ENCODE results near the gene GNAT3. TPM values are rescaled to one million over a fixed set of nuclear protein-coding genes. Genes with fewer than 3 reads are reported as not detected.

Gene GNAT3
- total RNA-seq, 1 experiment from 2014 or later, result not detected

DNA sequence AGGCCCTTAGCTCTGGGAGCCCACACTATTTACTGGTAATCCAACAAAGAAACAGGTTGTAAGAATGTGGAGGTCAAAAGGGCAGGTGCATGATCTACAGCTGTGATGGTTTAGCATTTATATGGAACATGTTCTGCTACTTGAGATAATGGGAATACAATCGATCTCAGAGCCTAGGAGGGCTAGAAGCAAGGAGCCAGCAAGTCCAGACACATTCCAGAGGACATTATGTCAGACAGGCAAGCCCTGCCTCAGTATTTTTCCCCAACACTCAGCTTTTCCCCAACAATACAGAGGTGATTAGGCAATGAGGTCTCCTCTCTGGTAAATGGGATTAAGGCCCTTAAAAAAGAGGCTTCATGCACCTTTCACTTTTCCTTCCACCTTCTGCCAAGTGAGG is 21.4 kb upstream of the GNAT3 start:
- H3K27ac Mint-ChIP-seq (ENCODE audit: unreplicated experiment), result no peak overlapping the region
- CTCF ChIA-PET, result no interaction called here
- H3K4me3 Mint-ChIP-seq (ENCODE audit: unreplicated experiment), result no peak overlapping the region

GRCh38 chr7:80532153-80532552 is 20.3 kb upstream of the GNAT3 start:
- no peaks in the 10 kb centered on the region for H3K27me3 Mint-ChIP-seq (ENCODE audit: insufficient read depth, unreplicated experiment)
- no peak for DNase-seq
- H3K4me1 ChIP-seq, result no peaks in the 10 kb centered on the region
- ChIA-PET POLR2A (no interaction called here), CTCF (no interaction called here)
- TF ChIP-seq CTCF (IDR thresholded peaks at IDR 0.05; ENCODE audit: insufficient read depth in 1 of 2, low read depth in 1 of 2, low read length in 1 of 2, severe bottlenecking in 1 of 2, unreplicated experiment in 1 of 2), result no peak
- no peaks in the 10 kb centered on the region for H3K9me3 ChIP-seq
- H3K4me1 Mint-ChIP-seq (ENCODE audit: low read depth, unreplicated experiment), result no peaks in the 10 kb centered on the region
- no peak overlapping the region for H3K4me3 Mint-ChIP-seq (ENCODE audit: unreplicated experiment)
- H3K4me3 ChIP-seq (ENCODE audit: low read depth, low read length), result no peak overlapping the region
- H3K36me3 ChIP-seq (ENCODE audit: control insufficient read depth, insufficient read depth, low read length), result no peaks in the 10 kb centered on the region
- intact Hi-C loops (cut with micrococcal nuclease; ENCODE audit: unreplicated experiment), result no loop called here
- no peak overlapping the region for H3K27ac Mint-ChIP-seq (ENCODE audit: unreplicated experiment)
- H3K27me3 ChIP-seq (replicated peaks; ENCODE audit: control insufficient read depth, insufficient read depth, low read length), result no peaks in the 10 kb centered on the region
- no TSS peak for BruUV-seq (replicated peaks)
- no peaks in the 10 kb centered on the region for H3K36me3 Mint-ChIP-seq (ENCODE audit: insufficient read depth, unreplicated experiment)
- no peaks in the 10 kb centered on the region for H3K9me3 Mint-ChIP-seq (ENCODE audit: unreplicated experiment)

More for the DNA sequence above, 21.4 kb upstream of the GNAT3 start:
- Histone ChIP-seq H3K27me3 (replicated peaks; ENCODE audit: control insufficient read depth, insufficient read depth, low read length) (no peaks in the 10 kb centered on the region), H3K4me3 (ENCODE audit: low read depth, low read length) (no peak overlapping the region), H3K36me3 (ENCODE audit: control insufficient read depth, insufficient read depth, low read length) (no peaks in the 10 kb centered on the region), H3K4me1 (no peaks in the 10 kb centered on the region), H3K9me3 (no peaks in the 10 kb centered on the region)
- H3K27me3 Mint-ChIP-seq (ENCODE audit: insufficient read depth, unreplicated experiment), result no peaks in the 10 kb centered on the region
- no peaks in the 10 kb centered on the region for H3K9me3 Mint-ChIP-seq (ENCODE audit: unreplicated experiment)
- DNase-seq, result no peak
- TF ChIP-seq CTCF (IDR thresholded peaks at IDR 0.05; ENCODE audit: insufficient read depth in 1 of 2, low read depth in 1 of 2, low read length in 1 of 2, severe bottlenecking in 1 of 2, unreplicated experiment in 1 of 2), result no peak
- no TSS peak for BruUV-seq (replicated peaks)
- intact Hi-C loops (cut with micrococcal nuclease; ENCODE audit: unreplicated experiment), result no loop called here
- H3K4me1 Mint-ChIP-seq (ENCODE audit: low read depth, unreplicated experiment), result no peaks in the 10 kb centered on the region
- H3K36me3 Mint-ChIP-seq (ENCODE audit: insufficient read depth, unreplicated experiment), result no peaks in the 10 kb centered on the region
- POLR2A ChIA-PET, result no interaction called here

GRCh38 chr7:80530136-80530535 is 18.3 kb upstream of the GNAT3 start:
- Mint-ChIP-seq H3K4me3 (ENCODE audit: unreplicated experiment) (no peak overlapping the region), H3K36me3 (ENCODE audit: insufficient read depth, unreplicated experiment) (no peaks in the 10 kb centered on the region), H3K9me3 (ENCODE audit: unreplicated experiment) (no peaks in the 10 kb centered on the region), H3K4me1 (ENCODE audit: low read depth, unreplicated experiment) (no peaks in the 10 kb centered on the region), H3K27me3 (ENCODE audit: insufficient read depth, unreplicated experiment) (no peaks in the 10 kb centered on the region), H3K27ac (ENCODE audit: unreplicated experiment) (no peak overlapping the region)
- Histone ChIP-seq H3K4me3 (ENCODE audit: low read depth, low read length) (no peak overlapping the region), H3K36me3 (ENCODE audit: control insufficient read depth, insufficient read depth, low read length) (no peaks in the 10 kb centered on the region), H3K4me1 (no peaks in the 10 kb centered on the region), H3K9me3 (no peaks in the 10 kb centered on the region), H3K27me3 (replicated peaks; ENCODE audit: control insufficient read depth, insufficient read depth, low read length) (no peaks in the 10 kb centered on the region)
- no peak for DNase-seq
- ChIA-PET CTCF (no interaction called here), POLR2A (no interaction called here)
- intact Hi-C loops (cut with micrococcal nuclease; ENCODE audit: unreplicated experiment), result no loop called here
- TF ChIP-seq CTCF (IDR thresholded peaks at IDR 0.05; ENCODE audit: insufficient read depth in 1 of 2, low read depth in 1 of 2, low read length in 1 of 2, severe bottlenecking in 1 of 2, unreplicated experiment in 1 of 2), result no peak
- BruUV-seq (replicated peaks), result no TSS peak
